Endothelial cell of umbilical vein (primary cell): ENCODE data around the gene EPN3. TPM values are rescaled to one million over a fixed set of nuclear protein-coding genes. Genes with fewer than 3 reads are reported as not detected.

ENCODE experiments used
- BruUV-seq: library from RNA; stranded (reverse); fragments of 400-500 nt; replicated peaks from 2 replicates; lab custom pipeline; 2021; lab: Mats Ljungman, UMichigan
- CTCF ChIA-PET: fragments of 300-600, 350-600 bp; sonication (Branson Sonifier 250); formaldehyde crosslinking; loops from one replicate; lab custom pipeline; 2021; ENCODE audit warnings: antibody characterized with exemption, inconsistent platforms; lab: Charles Lee
- POLR2A ChIA-PET: fragments of 300-600, 350-600 bp; sonication (Branson Sonifier 250); formaldehyde crosslinking; loops from one replicate; lab custom pipeline; 2021; ENCODE audit warnings: antibody characterized with exemption, inconsistent platforms; lab: Charles Lee
- DNase-seq: peaks from one replicate; pipeline ENCODE4 v3.0.0-alpha.2; 2011; ENCODE audit warnings: low read depth, low spot score
- FAIRE-seq: peaks from 2 replicates; lab custom pipeline; 2011; peaks lifted over from hg19 to GRCh38; lab: Jason Lieb, UNC
- H2AFZ ChIP-seq: 2 replicates; pipeline ENCODE4 v1.6.0; 2012; ENCODE audit warnings: low read depth, low read length, control low read depth, inconsistent platforms
- H3K27ac ChIP-seq: 2 replicates; pipeline ENCODE4 v1.5.1; 2011; ENCODE audit warnings: low read depth, mild to moderate bottlenecking, control low read depth, low read length, moderate library complexity; ENCODE audit not compliant: insufficient read depth
- H3K27me3 ChIP-seq, 2 experiments: 2 replicates each; pipeline versions ENCODE4 v1.6.0 to v1.6.1; 2011; ENCODE audit warnings: low read length in 2 of 2, mixed read lengths in 1 of 2; ENCODE audit not compliant: control insufficient read depth in 2 of 2, insufficient read depth in 2 of 2
- H3K36me3 ChIP-seq, 2 experiments: 2 replicates in 1 of 2; 3 replicates in 1 of 2; pipeline ENCODE4 v1.5.1; 2011; ENCODE audit warnings: low read length in 2 of 2, mild to moderate bottlenecking in 1 of 2, moderate library complexity in 1 of 2; ENCODE audit not compliant: control insufficient read depth in 2 of 2, insufficient read depth in 2 of 2; ENCODE audit errors: extremely low read depth in 1 of 2
- H3K4me1 ChIP-seq: 3 replicates; pipeline ENCODE4 v1.5.1; 2011; ENCODE audit warnings: mild to moderate bottlenecking, low read length; ENCODE audit not compliant: control insufficient read depth, insufficient read depth; ENCODE audit errors: extremely low read depth
- H3K4me2 ChIP-seq: 2 replicates; pipeline ENCODE4 v1.6.1; 2011; ENCODE audit warnings: low read length, control low read depth, mixed read lengths; ENCODE audit not compliant: insufficient read depth
- H3K4me3 ChIP-seq, 3 experiments: fragments of 200-600 bp in 1 of 3; sonication (generic), shearing (Covaris generic) in 1 of 3; replicated peaks in 1 of 3; 2 replicates each; pipeline ENCODE4 v1.5.1; 2011 to 2016; ENCODE audit warnings: control low read depth in 3 of 3, low read length in 3 of 3, mild to moderate bottlenecking in 2 of 3, inconsistent platforms in 1 of 3, low read depth in 1 of 3, moderate library complexity in 1 of 3; ENCODE audit not compliant: insufficient read depth in 1 of 3
- H3K79me2 ChIP-seq: 2 replicates; pipeline ENCODE4 v1.6.0; 2012; ENCODE audit warnings: low read length, inconsistent platforms; ENCODE audit not compliant: control insufficient read depth, insufficient read depth
- H3K9ac ChIP-seq: replicated peaks from 2 replicates; pipeline ENCODE3; 2011; ENCODE audit warnings: low read length, control low read depth; ENCODE audit not compliant: insufficient read depth; ENCODE audit errors: extremely low read depth
- H3K9me1 ChIP-seq: replicated peaks from 3 replicates; pipeline ENCODE4 v1.6.0; 2011; ENCODE audit warnings: mild to moderate bottlenecking, low read length; ENCODE audit not compliant: control insufficient read depth, insufficient read depth; ENCODE audit errors: extremely low read depth
- H3K9me3 ChIP-seq: replicated peaks from 2 replicates; pipeline ENCODE4 v1.5.1; 2012; ENCODE audit warnings: low read length, inconsistent platforms; ENCODE audit not compliant: control insufficient read depth, insufficient read depth
- H4K20me1 ChIP-seq: replicated peaks from 2 replicates; pipeline ENCODE3; 2011; ENCODE audit warnings: mild to moderate bottlenecking, low read length; ENCODE audit not compliant: control insufficient read depth, insufficient read depth; ENCODE audit errors: extremely low read depth
- EZH2 ChIP-seq: IDR thresholded peaks from 2 replicates; pipeline ENCODE4 v1.6.1; 2012; ENCODE audit warnings: borderline replicate concordance, low read depth, mild to moderate bottlenecking, moderate library complexity, low read length, inconsistent platforms; ENCODE audit not compliant: severe bottlenecking
- FOS ChIP-seq: IDR thresholded peaks from 2 replicates; pipeline ENCODE4 v1.6.1; 2011; ENCODE audit warnings: mild to moderate bottlenecking, low read length, moderate library complexity, borderline replicate concordance; ENCODE audit not compliant: insufficient read depth
- GATA2 ChIP-seq: IDR thresholded peaks from 2 replicates; pipeline ENCODE4 v1.7.0; 2011; ENCODE audit warnings: low read depth, mild to moderate bottlenecking, moderate library complexity, mixed read lengths, low read length; ENCODE audit not compliant: insufficient read length, insufficient read depth
- JUN ChIP-seq: IDR thresholded peaks from 2 replicates; pipeline ENCODE4 v1.6.1; 2011; ENCODE audit warnings: borderline replicate concordance, low read depth; ENCODE audit not compliant: insufficient read length, insufficient read depth
- MYC ChIP-seq: IDR thresholded peaks from one replicate; pipeline ENCODE4 v1.6.1; 2011; ENCODE audit warnings: mild to moderate bottlenecking, low read depth, low read length
- POLR2A ChIP-seq: IDR thresholded peaks from 2 replicates; pipeline ENCODE4 v1.6.1; 2012; ENCODE audit warnings: low read depth, mild to moderate bottlenecking, control low read depth, low read length
- POLR2AphosphoS5 ChIP-seq: IDR thresholded peaks from 2 replicates; pipeline ENCODE4 v1.6.1; 2012; ENCODE audit warnings: low read depth, mild to moderate bottlenecking, control low read depth, low read length, moderate library complexity; ENCODE audit not compliant: insufficient read depth
- dilution Hi-C: fragments of 300-500 bp; cut with MboI; formaldehyde crosslinking; loops from one replicate; pipeline ENCODE4 v1.15.0; 2019; ENCODE audit warnings: low sequenced_read_pairs; ENCODE audit not compliant: extremely low pct_ligation_motif_present
- intact Hi-C: fragments of 100-400 bp; cut with micrococcal nuclease; formaldehyde crosslinking; loops from one replicate; pipeline ENCODE4 v1.10.0; 2022
- polyA plus RNA-seq, 4 experiments: library from polyadenylated mRNA; depleted of rRNA in 3 of 4; stranded (reverse) in 3 of 4; unstranded in 1 of 4; fragments of >200 nt; gene quantifications; 2 replicates each; pipeline versions ENCODE4 v1.2.1 to v1.2.3, GENCODE V29; 2011 to 2012; ENCODE audit warnings: missing spikeins in 1 of 4
- total RNA-seq: library from RNA; stranded (reverse); gene quantifications from 2 replicates; pipeline ENCODE4 v1.2.3, GENCODE V29; 2021
- TF ChIP-seq, protein P1 (sequence below), 2 donors: IDR thresholded peaks; 1 replicate in 1 of 2; 2 replicates in 1 of 2; pipeline ENCODE4 v1.5.1; 2011; ENCODE audit warnings: low read length in 2 of 2, mild to moderate bottlenecking in 2 of 2, moderate library complexity in 2 of 2, control low read depth in 1 of 2, inconsistent platforms in 1 of 2, low read depth in 1 of 2; ENCODE audit not compliant: insufficient read depth in 1 of 2; ENCODE audit errors: extremely low read depth in 1 of 2
- TF ChIP-seq, protein P2 (sequence below): IDR thresholded peaks from 2 replicates; pipeline ENCODE4 v1.6.1; 2011; ENCODE audit not compliant: insufficient read depth, insufficient read length

Gene EPN3
- total and polyA plus RNA-seq, 2 donors (not counting 3 experiments of a cell fraction or from before 2014, with no cell fraction given), result not detected

DNA sequence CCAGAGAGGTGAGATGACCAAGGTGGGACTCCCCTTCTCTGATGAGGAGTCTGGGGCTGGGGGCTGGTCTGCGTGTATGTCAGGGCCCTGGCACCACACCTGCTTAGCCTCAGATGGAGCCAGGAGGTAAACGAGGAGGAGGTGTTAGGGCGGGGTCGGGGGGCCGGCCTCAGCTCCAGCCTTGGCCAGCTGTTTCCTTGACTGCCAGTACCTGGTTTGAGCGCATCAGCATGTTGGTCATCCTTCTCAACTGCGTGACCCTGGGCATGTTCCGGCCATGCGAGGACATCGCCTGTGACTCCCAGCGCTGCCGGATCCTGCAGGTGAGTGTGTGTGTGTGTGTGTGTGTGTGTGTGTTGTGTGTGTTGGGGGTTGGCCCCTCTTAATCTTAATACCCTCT, 36.1 kb downstream of the EPN3 start:
- Histone ChIP-seq H3K79me2 (no peaks in the 10 kb centered on the region), H3K27ac (no peak overlapping the region), H3K36me3 (no peaks in the 10 kb centered on the region), H3K4me3 (no peak overlapping the region), H3K4me2 (no peak overlapping the region), H3K27me3 (peaks cover 19% of the 10 kb centered on the region in 2 experiments), H3K9me1 (no peaks in the 10 kb centered on the region), H4K20me1 (no peaks in the 10 kb centered on the region), H3K4me1 (no peaks in the 10 kb centered on the region), H2AFZ (no peak overlapping the region), H3K9ac (no peak overlapping the region), H3K9me3 (no peaks in the 10 kb centered on the region)
- no peak for FAIRE-seq
- CTCF ChIA-PET, result interaction anchor here (0.9 kb wide), 2 partner anchors 9 to 21 kb away, joined by 3 to 5 read pairs; no protein-coding TSS in a partner anchor
- no TSS peak for BruUV-seq
- POLR2A ChIA-PET, result no interaction called here
- DNase-seq, result no peak
- dilution Hi-C loops, result no loop called here
- intact Hi-C loops, result no loop called here
- TF ChIP-seq POLR2AphosphoS5, result no peak
- no peak for TF ChIP-seq GATA2
- no peak for TF ChIP-seq EZH2
- no peak for TF ChIP-seq POLR2A
- TF ChIP-seq, protein P1, sequence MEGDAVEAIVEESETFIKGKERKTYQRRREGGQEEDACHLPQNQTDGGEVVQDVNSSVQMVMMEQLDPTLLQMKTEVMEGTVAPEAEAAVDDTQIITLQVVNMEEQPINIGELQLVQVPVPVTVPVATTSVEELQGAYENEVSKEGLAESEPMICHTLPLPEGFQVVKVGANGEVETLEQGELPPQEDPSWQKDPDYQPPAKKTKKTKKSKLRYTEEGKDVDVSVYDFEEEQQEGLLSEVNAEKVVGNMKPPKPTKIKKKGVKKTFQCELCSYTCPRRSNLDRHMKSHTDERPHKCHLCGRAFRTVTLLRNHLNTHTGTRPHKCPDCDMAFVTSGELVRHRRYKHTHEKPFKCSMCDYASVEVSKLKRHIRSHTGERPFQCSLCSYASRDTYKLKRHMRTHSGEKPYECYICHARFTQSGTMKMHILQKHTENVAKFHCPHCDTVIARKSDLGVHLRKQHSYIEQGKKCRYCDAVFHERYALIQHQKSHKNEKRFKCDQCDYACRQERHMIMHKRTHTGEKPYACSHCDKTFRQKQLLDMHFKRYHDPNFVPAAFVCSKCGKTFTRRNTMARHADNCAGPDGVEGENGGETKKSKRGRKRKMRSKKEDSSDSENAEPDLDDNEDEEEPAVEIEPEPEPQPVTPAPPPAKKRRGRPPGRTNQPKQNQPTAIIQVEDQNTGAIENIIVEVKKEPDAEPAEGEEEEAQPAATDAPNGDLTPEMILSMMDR (IDR thresholded peaks at IDR 0.05; ENCODE audit: extremely low read depth in 1 of 2, insufficient read depth in 1 of 2, low read depth in 1 of 2, low read length in 2 of 2), result no peak
- TF ChIP-seq JUN, result no peak
- TF ChIP-seq, protein P2, sequence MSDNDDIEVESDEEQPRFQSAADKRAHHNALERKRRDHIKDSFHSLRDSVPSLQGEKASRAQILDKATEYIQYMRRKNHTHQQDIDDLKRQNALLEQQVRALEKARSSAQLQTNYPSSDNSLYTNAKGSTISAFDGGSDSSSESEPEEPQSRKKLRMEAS, result no peak
- no peak for TF ChIP-seq MYC
- TF ChIP-seq FOS, result no peak
